ENCODE results near the gene DACH1. TPM values are rescaled to one million over a fixed set of nuclear protein-coding genes. Genes with fewer than 3 reads are reported as not detected.

The DACH1 gene
- total and polyA plus RNA-seq, 9 of the 15 experiments (the other 6 are each of a cell fraction or from before 2014, with no cell fraction given): 0.04 to 0.07 (median 0.04) TPM; not detected in 2

- DNase-seq (ENCODE audit: extremely low read depth in 1 of 4, low spot score in 3 of 4) (no peak), FAIRE-seq (no peak), ATAC-seq (no peak)
- Histone ChIP-seq H3K9ac (ENCODE audit: insufficient read depth in 1 of 2, low read depth in 2 of 2, low read length in 2 of 2) (no peak overlapping the region), H3K79me2 (ENCODE audit: control insufficient read depth, insufficient read depth, low read length) (no peaks in the 10 kb centered on the region), H3K9me3 (replicated peaks; ENCODE audit: control insufficient read depth, insufficient read depth, low read depth, low read length) (no peaks in the 10 kb centered on the region), H3K9me1 (ENCODE audit: control insufficient read depth, insufficient read depth, low read length) (no peaks in the 10 kb centered on the region), H4K20me1 (replicated peaks; ENCODE audit: control insufficient read depth, insufficient read depth, low read length) (no peaks in the 10 kb centered on the region), H2AFZ (ENCODE audit: low read depth, low read length) (no peak overlapping the region), H3K4me2 (ENCODE audit: insufficient read depth, low read length) (no peak overlapping the region), H3K27me3 (ENCODE audit: control insufficient read depth in 2 of 2, insufficient read depth in 2 of 2, low read length in 2 of 2) (no peaks in the 10 kb centered on the region), H3K36me3 (ENCODE audit: control insufficient read depth, insufficient read depth, low read length) (no peaks in the 10 kb centered on the region), H3K4me1 (replicated peaks in 1 of 2; ENCODE audit: control insufficient read depth in 2 of 2, insufficient read depth in 2 of 2, low read length in 2 of 2) (no peaks in the 10 kb centered on the region), H3K4me3 (no peak overlapping the region), H3K27ac (ENCODE audit: extremely low read depth, low read depth, low read length) (no peak overlapping the region)
- CTCF ChIA-PET (ENCODE audit: low intra/inter-chr PET ratio): no interaction called here
- intact Hi-C loops (cut with micrococcal nuclease) (no loop called here), in situ Hi-C loops (cut with MboI) (no loop called here)
- 0% methylated on average over 2 of the region's 2 CpGs for WGBS (ENCODE audit: insufficient coverage, low coverage, missing lambda C conversion rate)
- BruUV-seq (replicated peaks): no TSS peak
- POLR2A ChIA-PET: no interaction called here
- TF ChIP-seq ZNF263 (CRISPR knock-in tag; IDR thresholded peaks at IDR 0.05; ENCODE audit: borderline replicate concordance) (no peak), RAD21 (CRISPR knock-in tag; conservative IDR thresholded peaks at IDR 0.05 in 1 of 2, IDR thresholded peaks at IDR 0.05 in 1 of 2) (no peak), PCBP1 (IDR thresholded peaks at IDR 0.05; ENCODE audit: low read depth, low read length, poor library complexity, severe bottlenecking) (no peak), ZNF140 (CRISPR knock-in tag; IDR thresholded peaks at IDR 0.05) (no peak), ZNF41 (CRISPR knock-in tag; conservative IDR thresholded peaks at IDR 0.05) (no peak), NR3C1 (CRISPR knock-in tag; IDR thresholded peaks at IDR 0.05) (no peak), ZNF232 (CRISPR knock-in tag; IDR thresholded peaks at IDR 0.05) (no peak), ARID4B (CRISPR knock-in tag; IDR thresholded peaks at IDR 0.05) (no peak), CEBPZ (IDR thresholded peaks at IDR 0.05; ENCODE audit: borderline replicate concordance, low read depth, low read length) (no peak), BRF2 (IDR thresholded peaks at IDR 0.05; ENCODE audit: borderline replicate concordance, insufficient read depth, insufficient read length) (no peak), ZNF24 (IDR thresholded peaks at IDR 0.05) (no peak), GABPB2 (CRISPR knock-in tag; conservative IDR thresholded peaks at IDR 0.05) (no peak)
Observed at GRCh38 chr13:71677124-71677523, 189.9 kb downstream of the DACH1 start.

Data from K562 (cell line).